Stomach smooth muscle (tissue), 2 donors: ENCODE results near the gene PVALEF.

ENCODE experiments used
- H3K27ac ChIP-seq: one replicate; pipeline ENCODE4 v1.7.0; 2013; ENCODE audit warnings: mild to moderate bottlenecking, low read length, inconsistent platforms
- H3K27me3 ChIP-seq, 2 donors: one replicate each; pipeline ENCODE4 v1.7.0; 2013; ENCODE audit warnings: low read length in 2 of 2; ENCODE audit not compliant: insufficient read depth in 2 of 2, control insufficient read depth in 1 of 2
- H3K36me3 ChIP-seq, 2 donors: one replicate each; pipeline ENCODE4 v1.7.0; 2013; ENCODE audit warnings: low read length in 2 of 2; ENCODE audit not compliant: control insufficient read depth in 2 of 2, insufficient read depth in 2 of 2
- H3K4me1 ChIP-seq: one replicate; pipeline ENCODE4 v1.7.0; 2013; ENCODE audit warnings: low read length; ENCODE audit not compliant: control insufficient read depth, insufficient read depth
- H3K4me3 ChIP-seq, 2 donors: one replicate each; pipeline ENCODE4 v1.7.0; 2013; ENCODE audit warnings: low read length in 2 of 2
- H3K9ac ChIP-seq, 2 donors: one replicate each; pipeline ENCODE4 v1.7.0; 2013; ENCODE audit warnings: low read length in 2 of 2, mild to moderate bottlenecking in 1 of 2
- H3K9me3 ChIP-seq, 2 donors: one replicate each; pipeline ENCODE4 v1.7.0; 2013; ENCODE audit warnings: low read length in 2 of 2; ENCODE audit not compliant: control insufficient read depth in 2 of 2
- donor health status: healthy.
- donor health status: Pancreatic carcinoma.

PVALEF gene

GRCh38 chr17:81178136-81179091 is 13.1 kb downstream of the PVALEF start:
- Histone ChIP-seq H3K36me3 (no peaks in the 10 kb centered on the region), H3K4me3 (no peak overlapping the region), H3K27me3 (no peaks in the 10 kb centered on the region), H3K27ac (no peak overlapping the region), H3K4me1 (no peaks in the 10 kb centered on the region), H3K9ac (no peak overlapping the region), H3K9me3 (no peaks in the 10 kb centered on the region)

- Histone ChIP-seq H3K27ac (no peak overlapping the region), H3K9me3 (no peaks in the 10 kb centered on the region), H3K4me1 (no peaks in the 10 kb centered on the region), H3K27me3 (peaks cover 0 to 3% of the 10 kb centered on the region in 2 donors), H3K4me3 (no peak overlapping the region), H3K9ac (no peak overlapping the region), H3K36me3 (no peaks in the 10 kb centered on the region)
These were observed 13.9 kb downstream of the PVALEF start for GRCh38 chr17:81179220-81179619.

- Histone ChIP-seq H3K4me3 (no peak overlapping the region), H3K9me3 (no peaks in the 10 kb centered on the region), H3K4me1 (no peaks in the 10 kb centered on the region), H3K27ac (no peak overlapping the region), H3K9ac (no peak overlapping the region), H3K27me3 (peaks cover 0 to 3% of the 10 kb centered on the region in 2 donors), H3K36me3 (no peaks in the 10 kb centered on the region)
These were observed 14.6 kb downstream of the PVALEF start for GRCh38 chr17:81179861-81180260.

- H3K4me1 ChIP-seq = no peaks in the 10 kb centered on the region
- no peak overlapping the region for H3K4me3 ChIP-seq
- no peak overlapping the region for H3K9ac ChIP-seq
- no peak overlapping the region for H3K27ac ChIP-seq
- no peaks in the 10 kb centered on the region for H3K9me3 ChIP-seq
- H3K27me3 ChIP-seq = peaks cover 0 to 3% of the 10 kb centered on the region in 2 donors
- H3K36me3 ChIP-seq = no peaks in the 10 kb centered on the region
These were observed 15.8 kb downstream of the PVALEF start for GRCh38 chr17:81180836-81181810.

- Histone ChIP-seq H3K9me3 (no peaks in the 10 kb centered on the region), H3K4me1 (no peaks in the 10 kb centered on the region), H3K27ac (no peak overlapping the region), H3K27me3 (peaks cover 0 to 3% of the 10 kb centered on the region in 2 donors), H3K36me3 (no peaks in the 10 kb centered on the region), H3K9ac (no peak overlapping the region), H3K4me3 (no peak overlapping the region)
These were observed 16.5 kb downstream of the PVALEF start for GRCh38 chr17:81181811-81182185.

- no peaks in the 10 kb centered on the region for H3K36me3 ChIP-seq
- no peak overlapping the region for H3K9ac ChIP-seq
- no peak overlapping the region for H3K4me3 ChIP-seq
- peaks cover 0 to 3% of the 10 kb centered on the region in 2 donors for H3K27me3 ChIP-seq
- no peaks in the 10 kb centered on the region for H3K9me3 ChIP-seq
- H3K27ac ChIP-seq = no peak overlapping the region
- no peaks in the 10 kb centered on the region for H3K4me1 ChIP-seq
These were observed 17.3 kb downstream of the PVALEF start for GRCh38 chr17:81182596-81182995.

- no peaks in the 10 kb centered on the region for H3K36me3 ChIP-seq
- no peak overlapping the region for H3K4me3 ChIP-seq
- H3K27me3 ChIP-seq = peaks cover 0 to 3% of the 10 kb centered on the region in 2 donors
- H3K4me1 ChIP-seq = no peaks in the 10 kb centered on the region
- no peaks in the 10 kb centered on the region for H3K9me3 ChIP-seq
- no peak overlapping the region for H3K27ac ChIP-seq
- no peak overlapping the region for H3K9ac ChIP-seq
These were observed 18.0 kb downstream of the PVALEF start for GRCh38 chr17:81183316-81183715.

GRCh38 chr17:81183807-81184206 is 18.5 kb downstream of the PVALEF start:
- H3K27ac ChIP-seq = no peak overlapping the region
- peaks cover 0 to 3% of the 10 kb centered on the region in 2 donors for H3K27me3 ChIP-seq
- H3K36me3 ChIP-seq = no peaks in the 10 kb centered on the region
- H3K4me1 ChIP-seq = no peaks in the 10 kb centered on the region
- no peak overlapping the region for H3K4me3 ChIP-seq
- H3K9me3 ChIP-seq = no peaks in the 10 kb centered on the region
- H3K9ac ChIP-seq = no peak overlapping the region

GRCh38 chr17:81184555-81184954 is 19.2 kb downstream of the PVALEF start:
- Histone ChIP-seq H3K9ac (no peak overlapping the region), H3K4me1 (no peaks in the 10 kb centered on the region), H3K27me3 (peaks cover 0 to 3% of the 10 kb centered on the region in 2 donors), H3K9me3 (no peaks in the 10 kb centered on the region), H3K27ac (no peak overlapping the region), H3K4me3 (no peak overlapping the region), H3K36me3 (no peaks in the 10 kb centered on the region)

GRCh38 chr17:81186203-81186602 is 20.9 kb downstream of the PVALEF start:
- Histone ChIP-seq H3K9ac (no peak overlapping the region), H3K9me3 (no peaks in the 10 kb centered on the region), H3K36me3 (no peaks in the 10 kb centered on the region), H3K27me3 (peaks cover 0 to 3% of the 10 kb centered on the region in 2 donors), H3K4me1 (no peaks in the 10 kb centered on the region), H3K27ac (no peak overlapping the region), H3K4me3 (no peak overlapping the region)
